Measurements from ENCODE around the gene RRP1. TPM values are rescaled to one million over a fixed set of nuclear protein-coding genes. Genes with fewer than 3 reads are reported as not detected.

The RRP1 gene
- total and polyA plus RNA-seq, 2 donors (not counting 1 experiment from before 2014, with no cell fraction given): 8.6 to 12.7 TPM

DNA sequence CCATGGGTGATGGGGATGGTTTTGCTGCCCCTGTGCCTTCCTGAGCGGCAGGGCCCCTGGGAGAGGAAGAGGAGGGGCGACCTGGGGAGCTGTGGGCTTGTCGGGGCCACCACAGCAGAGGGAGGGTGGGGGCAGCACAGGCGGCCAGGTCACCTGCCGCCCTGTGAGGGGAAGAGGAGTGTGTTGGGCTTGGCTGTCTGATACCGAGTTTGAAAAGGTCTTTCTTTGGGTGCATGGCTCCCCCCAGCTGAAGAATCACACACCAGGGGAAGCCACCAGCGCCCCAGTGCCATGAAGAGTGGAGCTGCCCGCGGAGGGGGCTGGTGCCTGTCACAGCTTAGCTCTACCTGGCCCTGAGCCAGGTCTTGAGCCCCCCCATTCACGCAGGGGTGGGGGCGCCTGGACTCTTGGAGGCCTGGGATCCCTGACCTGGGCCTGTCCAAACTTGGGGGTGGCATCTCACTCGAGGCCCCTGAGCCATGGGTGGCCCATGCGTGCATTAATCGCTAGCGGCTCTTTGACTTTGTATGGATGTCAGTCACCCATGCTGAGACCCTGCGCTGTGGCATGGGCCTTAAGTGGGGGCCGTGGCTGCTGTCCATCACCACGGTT, 39.6 kb upstream of the RRP1 start:
- H3K36me3 ChIP-seq (ENCODE audit: control insufficient read depth, insufficient read depth, low read length): peaks cover 26% of the 10 kb centered on the region
- no peak overlapping the region for H2AFZ ChIP-seq (ENCODE audit: low read length)
- no peaks in the 10 kb centered on the region for H3K27me3 ChIP-seq (ENCODE audit: control insufficient read depth, insufficient read depth, low read length)
- no peak for DNase-seq (ENCODE audit: low read depth in 2 of 2)
- no peak overlapping the region for H3K27ac ChIP-seq (ENCODE audit: insufficient read depth, low read length)
- no peak overlapping the region for H3K4me2 ChIP-seq (ENCODE audit: extremely low read depth, insufficient read depth, low read length)
- H3K9me3 ChIP-seq (ENCODE audit: control insufficient read depth, insufficient read depth, low read depth, low read length): no peaks in the 10 kb centered on the region
- TF ChIP-seq, protein P1, sequence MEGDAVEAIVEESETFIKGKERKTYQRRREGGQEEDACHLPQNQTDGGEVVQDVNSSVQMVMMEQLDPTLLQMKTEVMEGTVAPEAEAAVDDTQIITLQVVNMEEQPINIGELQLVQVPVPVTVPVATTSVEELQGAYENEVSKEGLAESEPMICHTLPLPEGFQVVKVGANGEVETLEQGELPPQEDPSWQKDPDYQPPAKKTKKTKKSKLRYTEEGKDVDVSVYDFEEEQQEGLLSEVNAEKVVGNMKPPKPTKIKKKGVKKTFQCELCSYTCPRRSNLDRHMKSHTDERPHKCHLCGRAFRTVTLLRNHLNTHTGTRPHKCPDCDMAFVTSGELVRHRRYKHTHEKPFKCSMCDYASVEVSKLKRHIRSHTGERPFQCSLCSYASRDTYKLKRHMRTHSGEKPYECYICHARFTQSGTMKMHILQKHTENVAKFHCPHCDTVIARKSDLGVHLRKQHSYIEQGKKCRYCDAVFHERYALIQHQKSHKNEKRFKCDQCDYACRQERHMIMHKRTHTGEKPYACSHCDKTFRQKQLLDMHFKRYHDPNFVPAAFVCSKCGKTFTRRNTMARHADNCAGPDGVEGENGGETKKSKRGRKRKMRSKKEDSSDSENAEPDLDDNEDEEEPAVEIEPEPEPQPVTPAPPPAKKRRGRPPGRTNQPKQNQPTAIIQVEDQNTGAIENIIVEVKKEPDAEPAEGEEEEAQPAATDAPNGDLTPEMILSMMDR (conservative IDR thresholded peaks at IDR 0.05 in 1 of 2, IDR thresholded peaks at IDR 0.05 in 1 of 2; ENCODE audit: low read depth in 1 of 2, low read length in 2 of 2): no peak
- TF ChIP-seq EZH2 (IDR thresholded peaks at IDR 0.05; ENCODE audit: low read length, missing control alignments): no peak
- no peak overlapping the region for H3K4me3 ChIP-seq (replicated peaks in 1 of 4; ENCODE audit: control extremely low read depth in 1 of 4, insufficient read depth in 1 of 4, low read depth in 3 of 4, low read length in 4 of 4)
- H3K79me2 ChIP-seq (ENCODE audit: control insufficient read depth, insufficient read depth, low read length): no peaks in the 10 kb centered on the region
- H4K20me1 ChIP-seq (ENCODE audit: control insufficient read depth, extremely low read depth, insufficient read depth, low read length): no peaks in the 10 kb centered on the region
- no peaks in the 10 kb centered on the region for H3K4me1 ChIP-seq (ENCODE audit: control insufficient read depth, extremely low read depth, insufficient read depth, low read length)
- no peak overlapping the region for H3K9ac ChIP-seq (ENCODE audit: insufficient read depth, low read length)

DNA sequence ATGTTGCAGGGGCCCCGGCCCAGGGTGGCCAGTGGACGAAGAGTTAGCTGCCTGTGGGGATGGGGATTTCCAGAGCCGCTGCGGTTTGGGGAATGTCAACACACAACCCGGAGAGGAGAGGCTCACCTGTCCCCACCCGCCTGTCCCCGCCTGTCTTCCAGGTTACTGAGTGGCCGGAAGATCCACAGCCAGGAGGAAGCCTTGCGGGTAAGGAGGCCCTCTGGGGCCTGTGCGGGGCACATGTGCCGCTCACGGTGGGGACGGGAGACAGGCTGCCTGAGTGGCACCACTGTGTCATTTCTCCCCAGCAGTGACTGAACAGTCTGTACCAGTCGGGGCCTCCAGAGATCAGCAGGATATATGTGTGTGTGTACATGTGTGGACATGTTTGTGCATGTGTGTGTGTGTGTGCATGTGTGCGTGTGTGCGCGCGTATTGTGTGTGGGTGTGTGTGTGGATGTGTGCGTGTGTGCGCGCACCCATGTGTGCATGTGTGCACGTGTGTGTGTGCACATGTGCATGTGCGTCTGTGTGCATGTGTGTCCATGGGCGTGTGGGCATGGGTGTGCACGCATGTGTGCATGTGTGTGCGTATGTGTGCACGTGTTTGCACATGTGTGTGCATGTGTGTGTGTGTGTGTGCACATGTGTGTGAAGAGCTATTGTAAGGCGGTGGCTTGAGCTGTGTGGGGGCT, 38.9 kb upstream of the RRP1 start:
- Histone ChIP-seq H4K20me1 (ENCODE audit: control insufficient read depth, extremely low read depth, insufficient read depth, low read length) (no peaks in the 10 kb centered on the region), H3K79me2 (ENCODE audit: control insufficient read depth, insufficient read depth, low read length) (no peaks in the 10 kb centered on the region), H3K4me2 (ENCODE audit: extremely low read depth, insufficient read depth, low read length) (no peak overlapping the region), H3K4me1 (ENCODE audit: control insufficient read depth, extremely low read depth, insufficient read depth, low read length) (no peaks in the 10 kb centered on the region), H3K9ac (ENCODE audit: insufficient read depth, low read length) (no peak overlapping the region), H3K36me3 (ENCODE audit: control insufficient read depth, insufficient read depth, low read length) (peaks cover 29% of the 10 kb centered on the region), H3K4me3 (replicated peaks in 1 of 4; ENCODE audit: control extremely low read depth in 1 of 4, insufficient read depth in 1 of 4, low read depth in 3 of 4, low read length in 4 of 4) (no peak overlapping the region), H3K9me3 (ENCODE audit: control insufficient read depth, insufficient read depth, low read depth, low read length) (no peaks in the 10 kb centered on the region), H3K27me3 (ENCODE audit: control insufficient read depth, insufficient read depth, low read length) (no peaks in the 10 kb centered on the region), H3K27ac (ENCODE audit: insufficient read depth, low read length) (no peak overlapping the region), H2AFZ (ENCODE audit: low read length) (no peak overlapping the region)
- TF ChIP-seq EZH2 (IDR thresholded peaks at IDR 0.05; ENCODE audit: low read length, missing control alignments): no peak
- TF ChIP-seq, protein P1 (conservative IDR thresholded peaks at IDR 0.05 in 1 of 2, IDR thresholded peaks at IDR 0.05 in 1 of 2; ENCODE audit: low read depth in 1 of 2, low read length in 2 of 2): no peak
- no peak for DNase-seq (ENCODE audit: low read depth in 2 of 2)

DNA sequence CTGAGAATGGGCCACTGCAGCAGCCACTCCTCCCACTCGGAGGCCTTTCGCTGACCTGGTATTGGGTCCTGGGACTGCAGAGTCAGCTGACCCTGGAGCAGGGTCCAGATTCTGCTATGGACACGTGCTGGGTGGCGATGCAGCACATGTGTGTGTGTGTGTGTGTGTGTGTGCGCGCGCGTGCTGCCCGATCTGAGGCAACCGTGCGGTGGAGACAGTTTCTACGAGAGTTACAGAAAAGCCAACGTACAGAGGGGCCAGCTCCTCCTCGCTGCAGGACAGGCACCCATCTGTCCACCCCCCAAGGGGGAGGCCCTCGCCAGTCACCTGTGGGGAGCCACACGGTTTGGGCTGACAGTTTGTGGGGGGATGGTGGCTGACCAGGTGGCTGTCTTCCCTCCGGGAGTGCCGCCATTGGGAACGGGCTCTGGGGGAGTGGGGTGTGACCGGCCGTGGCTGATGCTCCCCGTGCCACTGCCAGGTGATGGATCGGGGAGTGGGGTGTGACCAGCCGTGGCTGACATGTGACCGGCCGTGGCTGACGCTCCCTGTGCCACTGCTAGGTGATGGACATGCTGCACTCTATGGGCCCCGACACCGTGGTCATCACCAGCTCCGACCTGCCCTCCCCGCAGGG, 37.3 kb upstream of the RRP1 start:
- H3K4me3 ChIP-seq (replicated peaks in 1 of 4; ENCODE audit: control extremely low read depth in 1 of 4, insufficient read depth in 1 of 4, low read depth in 3 of 4, low read length in 4 of 4): no peak overlapping the region
- H4K20me1 ChIP-seq (ENCODE audit: control insufficient read depth, extremely low read depth, insufficient read depth, low read length): no peaks in the 10 kb centered on the region
- H3K4me1 ChIP-seq (ENCODE audit: control insufficient read depth, extremely low read depth, insufficient read depth, low read length): no peaks in the 10 kb centered on the region
- no peaks in the 10 kb centered on the region for H3K9me3 ChIP-seq (ENCODE audit: control insufficient read depth, insufficient read depth, low read depth, low read length)
- no peak overlapping the region for H2AFZ ChIP-seq (ENCODE audit: low read length)
- no peak overlapping the region for H3K4me2 ChIP-seq (ENCODE audit: extremely low read depth, insufficient read depth, low read length)
- H3K36me3 ChIP-seq (ENCODE audit: control insufficient read depth, insufficient read depth, low read length): peaks cover 38% of the 10 kb centered on the region
- H3K9ac ChIP-seq (ENCODE audit: insufficient read depth, low read length): no peak overlapping the region
- no peak for DNase-seq (ENCODE audit: low read depth in 2 of 2)
- H3K27ac ChIP-seq (ENCODE audit: insufficient read depth, low read length): no peak overlapping the region
- TF ChIP-seq, protein P1 (conservative IDR thresholded peaks at IDR 0.05 in 1 of 2, IDR thresholded peaks at IDR 0.05 in 1 of 2; ENCODE audit: low read depth in 1 of 2, low read length in 2 of 2): no peak
- TF ChIP-seq EZH2 (IDR thresholded peaks at IDR 0.05; ENCODE audit: low read length, missing control alignments): no peak
- H3K79me2 ChIP-seq (ENCODE audit: control insufficient read depth, insufficient read depth, low read length): no peaks in the 10 kb centered on the region
- no peaks in the 10 kb centered on the region for H3K27me3 ChIP-seq (ENCODE audit: control insufficient read depth, insufficient read depth, low read length)

All from fibroblast of lung (primary cell).